MCF 10A (cell line): ENCODE results near the gene ZNF22. TPM values are rescaled to one million over a fixed set of nuclear protein-coding genes. Genes with fewer than 3 reads are reported as not detected.

Experiments used
- BruUV-seq: library from RNA; stranded (reverse); fragments of 400-500 nt; replicated peaks from 2 replicates; lab custom pipeline; 2021; lab: Mats Ljungman, UMichigan
- CTCF ChIA-PET: fragments of 300-600 bp; sonication (Branson Sonifier 250); formaldehyde crosslinking; extraction: SDS; loops from one replicate; lab custom pipeline; 2021; ENCODE audit warnings: antibody characterized with exemption, inconsistent platforms; lab: Yijun Ruan, JAX
- POLR2A ChIA-PET: fragments of 300-600, 350-650 bp; sonication (Branson Sonifier 250); formaldehyde crosslinking; extraction: SDS; loops from one replicate; lab custom pipeline; 2020; ENCODE audit warnings: antibody characterized with exemption, inconsistent platforms; lab: Yijun Ruan, JAX
- DNase-seq: peaks from one replicate; pipeline ENCODE4 v3.0.0-alpha.2; 2018; ENCODE audit not compliant: unreplicated experiment
- H3K27ac Mint-ChIP-seq: one replicate; pipeline ENCODE4 v1.8.0; 2022; ENCODE audit warnings: mild to moderate bottlenecking, low read depth, mixed read lengths; ENCODE audit not compliant: unreplicated experiment
- H3K27me3 Mint-ChIP-seq: one replicate; pipeline ENCODE4 v1.8.0; 2022; ENCODE audit warnings: mixed read lengths; ENCODE audit not compliant: insufficient read depth, unreplicated experiment
- H3K36me3 Mint-ChIP-seq: one replicate; pipeline ENCODE4 v1.8.0; 2022; ENCODE audit warnings: mild to moderate bottlenecking, moderate library complexity, mixed read lengths; ENCODE audit not compliant: insufficient read depth, unreplicated experiment
- H3K4me1 Mint-ChIP-seq: one replicate; pipeline ENCODE4 v1.8.0; 2022; ENCODE audit warnings: mixed read lengths; ENCODE audit not compliant: insufficient read depth, unreplicated experiment
- H3K4me3 Mint-ChIP-seq: one replicate; pipeline ENCODE4 v1.8.0; 2022; ENCODE audit warnings: mild to moderate bottlenecking, moderate library complexity, mixed read lengths; ENCODE audit not compliant: unreplicated experiment
- H3K9me3 Mint-ChIP-seq: one replicate; pipeline ENCODE4 v1.8.0; 2022; ENCODE audit warnings: mixed read lengths; ENCODE audit not compliant: unreplicated experiment
- CTCF ChIP-seq: fragments of 200-600 bp; IDR thresholded peaks from one replicate; pipeline ENCODE4 v1.8.0; 2022; ENCODE audit warnings: antibody characterized with exemption, mild to moderate bottlenecking; ENCODE audit not compliant: unreplicated experiment
- intact Hi-C: fragments of 100-400 bp; cut with micrococcal nuclease; formaldehyde crosslinking; loops from 2 replicates; pipeline ENCODE4 v1.14.1; 2022
- total RNA-seq: library from RNA; stranded (reverse); gene quantifications from 2 replicates; pipeline ENCODE4 v1.2.3, GENCODE V29; 2022

The ZNF22 gene
- total RNA-seq, 1 experiment from 2014 or later: 8.5 TPM

DNA sequence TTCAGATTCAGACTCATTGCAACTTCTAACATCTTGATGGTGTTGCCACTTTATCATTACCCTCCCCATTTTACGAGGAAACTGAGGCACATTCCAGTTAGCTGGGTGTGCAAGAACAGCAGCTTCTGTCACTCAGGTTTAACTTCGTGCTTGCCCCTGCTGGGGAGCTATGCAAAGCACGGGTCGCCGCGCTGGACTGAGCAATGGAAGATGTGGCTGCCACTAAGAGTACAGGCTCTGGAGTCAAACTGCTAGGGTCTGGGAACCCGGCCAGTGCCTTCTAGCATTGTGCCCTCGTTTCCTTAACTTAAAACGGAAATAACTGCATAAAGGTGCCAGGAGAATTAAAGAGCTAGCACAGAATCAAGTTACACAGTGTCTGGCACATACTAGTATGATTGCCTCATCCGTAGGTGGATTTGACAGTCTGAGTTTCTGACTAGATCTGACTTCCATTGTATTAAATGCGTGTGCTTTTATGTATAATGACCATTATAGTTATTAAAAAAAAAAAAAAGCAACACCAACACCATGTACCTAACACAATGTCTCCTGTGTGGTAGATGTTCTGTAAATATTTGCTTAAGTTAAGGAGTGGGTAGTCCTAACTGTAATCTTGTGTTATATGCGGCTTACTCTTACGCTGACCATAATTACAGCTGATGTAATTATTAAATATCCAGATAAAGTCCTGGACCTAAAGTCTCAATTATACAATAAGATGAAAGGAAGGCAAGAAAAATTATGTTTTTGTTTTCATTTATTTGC is 842 bp downstream of the ZNF22 start:
- no peaks in the 10 kb centered on the region for H3K27me3 Mint-ChIP-seq
- BruUV-seq: no TSS peak

GRCh38 chr10:45003432-45004000 is 2.8 kb downstream of the ZNF22 start:
- Mint-ChIP-seq H3K27ac (no peak overlapping the region), H3K9me3 (no peaks in the 10 kb centered on the region), H3K4me3 (no peak overlapping the region), H3K4me1 (peaks cover 25% of the 10 kb centered on the region), H3K27me3 (no peaks in the 10 kb centered on the region), H3K36me3 (peaks cover 20% of the 10 kb centered on the region)
- no TSS peak for BruUV-seq
- TF ChIP-seq CTCF: no peak
- ChIA-PET CTCF (interaction anchor here (0.6 to 0.9 kb wide), 5 partner anchors 8 to 247 kb away, joined by 3 to 5 read pairs (median 4); no protein-coding TSS in a partner anchor), POLR2A (no interaction called here)
- intact Hi-C loops: loop anchor here (10.0 kb wide), 1 partner anchor 1021 kb away; no protein-coding TSS in a partner anchor
- DNase-seq: no peak

More for the DNA sequence above, 842 bp downstream of the ZNF22 start:
- Mint-ChIP-seq H3K27ac (peak overlapping the region; percentile 16), H3K36me3 (peaks cover 20% of the 10 kb centered on the region), H3K4me3 (peak overlapping the region; percentile 76), H3K9me3 (no peaks in the 10 kb centered on the region), H3K4me1 (peaks cover 26% of the 10 kb centered on the region)
- POLR2A ChIA-PET: interaction anchor here (0.5 kb wide), 1 partner anchor 1353 kb away, joined by 3 read pairs; no protein-coding TSS in a partner anchor
- intact Hi-C loops: loop anchor here (2.0 to 10.0 kb wide), 3 partner anchors 21 to 1023 kb away; no protein-coding TSS in a partner anchor
- DNase-seq: peak; percentile 95
- CTCF ChIA-PET: interaction anchor here (0.6 to 1.7 kb wide), 12 partner anchors 10 to 1347 kb away, joined by 3 to 6 read pairs (median 3); partner anchors contain the start of gene DEPP1
- peak; percentile 14 for TF ChIP-seq CTCF

DNA sequence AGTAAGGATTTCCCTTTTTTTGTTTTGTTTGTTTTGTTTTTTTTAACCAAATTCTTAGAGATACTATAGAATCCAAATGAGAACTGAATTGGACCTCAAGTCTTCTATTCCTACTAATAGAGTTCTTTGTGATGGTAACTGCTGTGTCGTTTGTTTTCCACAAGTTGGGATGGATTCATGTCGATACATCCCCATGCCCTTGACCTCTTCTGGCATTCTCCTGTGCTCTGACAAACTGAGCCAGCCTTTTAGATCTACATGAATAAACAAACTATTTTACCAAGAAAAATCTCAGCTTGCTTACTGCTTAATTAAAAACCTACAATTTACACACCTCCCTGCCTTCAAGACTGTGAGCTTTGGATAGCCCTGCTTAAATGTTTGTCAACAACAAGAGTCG is 3.9 kb downstream of the ZNF22 start:
- DNase-seq: no peak
- Mint-ChIP-seq H3K27me3 (no peaks in the 10 kb centered on the region), H3K27ac (no peak overlapping the region), H3K4me3 (no peak overlapping the region), H3K9me3 (no peaks in the 10 kb centered on the region), H3K4me1 (peaks cover 14% of the 10 kb centered on the region), H3K36me3 (peaks cover 20% of the 10 kb centered on the region)
- intact Hi-C loops: loop anchor here (5.0 to 10.0 kb wide), 2 partner anchors 463 to 1020 kb away; no protein-coding TSS in a partner anchor
- CTCF ChIA-PET: interaction anchor here (0.9 kb wide), 2 partner anchors 9 to 87 kb away, joined by 3 to 5 read pairs; no protein-coding TSS in a partner anchor
- BruUV-seq: no TSS peak
- TF ChIP-seq CTCF: no peak
- POLR2A ChIA-PET: no interaction called here

DNA sequence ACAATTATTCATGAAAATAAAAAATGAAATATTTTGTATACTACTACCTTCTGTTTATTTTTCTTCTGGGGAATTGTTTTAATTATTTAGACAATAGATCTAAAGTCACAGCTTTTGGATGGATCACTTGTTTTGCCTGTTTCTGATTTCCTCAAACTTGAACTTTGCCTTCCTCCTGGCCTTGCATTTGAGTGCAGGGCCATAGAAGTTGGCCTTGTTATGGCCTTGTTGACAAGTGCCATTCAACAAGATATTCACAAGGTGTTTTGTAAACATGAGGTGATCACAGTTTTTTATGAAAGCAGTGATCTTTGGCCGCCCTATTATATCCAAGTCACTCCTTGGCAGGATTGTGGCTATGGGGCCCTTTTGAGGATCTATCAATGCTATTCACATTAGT is 4.6 kb downstream of the ZNF22 start:
- TF ChIP-seq CTCF: no peak
- Mint-ChIP-seq H3K27ac (no peak overlapping the region), H3K36me3 (peaks cover 20% of the 10 kb centered on the region), H3K9me3 (no peaks in the 10 kb centered on the region), H3K27me3 (no peaks in the 10 kb centered on the region), H3K4me3 (no peak overlapping the region), H3K4me1 (peaks cover 7% of the 10 kb centered on the region)
- CTCF ChIA-PET: interaction anchor here (0.9 to 1.7 kb wide), 2 partner anchors 86 to 245 kb away, joined by 5 read pairs; no protein-coding TSS in a partner anchor
- intact Hi-C loops: loop anchor here (5.0 to 10.0 kb wide), 2 partner anchors 462 to 1020 kb away; no protein-coding TSS in a partner anchor
- no peak for DNase-seq
- POLR2A ChIA-PET: no interaction called here
- BruUV-seq: no TSS peak
